SIG-M5 treated with dmso at 0.1 percent for 504 hours (cell line): ENCODE data around the gene DERL3.
A peak's percentile ranks its signal among the peaks of the same experiment; 100 is the strongest.
"Not testable (repeated sequence)": the region's sequence is repeated elsewhere in the genome, so short reads cannot be mapped to it uniquely, and the experiment has no call there.

Experiments
- DNase-seq: peaks from one replicate; lab custom pipeline; 2025; ENCODE audit not compliant: unreplicated experiment; lab: John Stamatoyannopoulos, UW

DERL3 gene

GRCh38 chr22:23838681-23839468 lies at the start of gene DERL3:
Gene DERL3, minus strand, starts transcription at chr22:23839006. Its CDS starts 19 bp downstream, at chr22:23838987.
- peak; percentile 98 for DNase-seq

- no peak for DNase-seq
Measured at GRCh38 chr22:23884140-23884539, 45.3 kb upstream of the DERL3 start.

GRCh38 chr22:23883658-23884057 lies 44.9 kb upstream of the DERL3 start:
- DNase-seq, result no peak

GRCh38 chr22:23882370-23882769 lies 43.6 kb upstream of the DERL3 start:
- DNase-seq, result no peak

GRCh38 chr22:23878219-23878618 lies 39.4 kb upstream of the DERL3 start:
- DNase-seq, result no peak

GRCh38 chr22:23877566-23877965 lies 38.8 kb upstream of the DERL3 start:
- no peak for DNase-seq

- DNase-seq, result no peak
Measured at GRCh38 chr22:23875801-23876200, 37.0 kb upstream of the DERL3 start.

- no peak for DNase-seq
Measured at GRCh38 chr22:23874871-23875270, 36.1 kb upstream of the DERL3 start.

- DNase-seq, result no peak
Measured at GRCh38 chr22:23868580-23868979, 29.8 kb upstream of the DERL3 start.

- not testable (repeated sequence) for DNase-seq
Measured at GRCh38 chr22:23864499-23865154, 25.8 kb upstream of the DERL3 start.

GRCh38 chr22:23862103-23862502 lies 23.3 kb upstream of the DERL3 start:
- peak; percentile 3 for DNase-seq

GRCh38 chr22:23860187-23860586 lies 21.4 kb upstream of the DERL3 start:
- DNase-seq, result not testable (repeated sequence)

- DNase-seq, result no peak
Measured at GRCh38 chr22:23859201-23859600, 20.4 kb upstream of the DERL3 start.

- DNase-seq, result no peak
Measured at GRCh38 chr22:23858484-23858815, 19.6 kb upstream of the DERL3 start.

GRCh38 chr22:23857606-23858483 lies 19.0 kb upstream of the DERL3 start, which contains the start of gene SLC2A11:
Gene SLC2A11, plus strand, starts transcription at chr22:23857875. Its CDS starts 125 bp downstream, at chr22:23858000.
- peak; percentile 95 for DNase-seq

- peak; percentile 43 for DNase-seq
Measured at GRCh38 chr22:23856721-23857605, 18.2 kb upstream of the DERL3 start.

- DNase-seq, result no peak
Measured at GRCh38 chr22:23850136-23850611, 11.4 kb upstream of the DERL3 start.

GRCh38 chr22:23849009-23850006 lies 10.5 kb upstream of the DERL3 start:
- peak; percentile 62 for DNase-seq
